Erythroblast (primary cell): Measurements from ENCODE around the gene SOBP.

Experiments
- GATA1 ChIP-seq: IDR thresholded peaks from 2 replicates; pipeline ENCODE4 v1.6.1; 2011; ENCODE audit warnings: low read depth, mild to moderate bottlenecking, control low read depth, low read length, moderate library complexity
- POLR2A ChIP-seq: IDR thresholded peaks from 2 replicates; pipeline ENCODE4 v1.6.1; 2011; ENCODE audit warnings: mild to moderate bottlenecking, low read length

- TF ChIP-seq POLR2A (no peak), GATA1 (no peak)
Measured at GRCh38 chr6:107699254-107699653, 209.3 kb downstream of the SOBP start.
